ENCODE results near the gene KLF7. TPM values are rescaled to one million over a fixed set of nuclear protein-coding genes. Genes with fewer than 3 reads are reported as not detected.

Gene KLF7
- total RNA-seq, 2 experiments from 2014 or later, result 8.2 to 10.1 TPM

GRCh38 chr2:207159002-207159401 is 6.7 kb downstream of the KLF7 start:
- DNase-seq, result no peak
- Mint-ChIP-seq H3K36me3 (peaks cover 15% of the 10 kb centered on the region), H3K27me3 (no peaks in the 10 kb centered on the region), H3K9me3 (no peaks in the 10 kb centered on the region), H3K27ac (no peak overlapping the region), H3K4me1 (peaks cover 93% of the 10 kb centered on the region), H3K4me3 (no peak overlapping the region)

GRCh38 chr2:207157731-207158130 is 8.0 kb downstream of the KLF7 start:
- no peaks in the 10 kb centered on the region for H3K27me3 Mint-ChIP-seq
- no peak overlapping the region for H3K27ac Mint-ChIP-seq
- DNase-seq, result no peak
- H3K36me3 Mint-ChIP-seq, result peaks cover 15% of the 10 kb centered on the region
- no peak overlapping the region for H3K4me3 Mint-ChIP-seq
- H3K9me3 Mint-ChIP-seq, result no peaks in the 10 kb centered on the region
- peaks cover 92% of the 10 kb centered on the region for H3K4me1 Mint-ChIP-seq

- no peak overlapping the region for H3K27ac Mint-ChIP-seq
- H3K4me1 Mint-ChIP-seq, result peaks cover 92% of the 10 kb centered on the region
- no peak for DNase-seq
- H3K9me3 Mint-ChIP-seq, result no peaks in the 10 kb centered on the region
- H3K27me3 Mint-ChIP-seq, result no peaks in the 10 kb centered on the region
- no peak overlapping the region for H3K4me3 Mint-ChIP-seq
- peaks cover 15% of the 10 kb centered on the region for H3K36me3 Mint-ChIP-seq
These were observed 8.6 kb downstream of the KLF7 start for GRCh38 chr2:207157162-207157481.

GRCh38 chr2:207156451-207157161 is 9.1 kb downstream of the KLF7 start:
- peak; percentile 35 for DNase-seq
- Mint-ChIP-seq H3K4me3 (no peak overlapping the region), H3K36me3 (peaks cover 15% of the 10 kb centered on the region), H3K27me3 (no peaks in the 10 kb centered on the region), H3K4me1 (peaks cover 91% of the 10 kb centered on the region), H3K27ac (peak overlapping the region; percentile 26), H3K9me3 (no peaks in the 10 kb centered on the region)

GRCh38 chr2:207155516-207156444 is 10.0 kb downstream of the KLF7 start:
- no peak for DNase-seq
- peaks cover 15% of the 10 kb centered on the region for H3K36me3 Mint-ChIP-seq
- peaks cover 88% of the 10 kb centered on the region for H3K4me1 Mint-ChIP-seq
- no peak overlapping the region for H3K4me3 Mint-ChIP-seq
- no peaks in the 10 kb centered on the region for H3K9me3 Mint-ChIP-seq
- H3K27ac Mint-ChIP-seq, result peak overlapping the region; percentile 26
- H3K27me3 Mint-ChIP-seq, result no peaks in the 10 kb centered on the region

- Mint-ChIP-seq H3K27ac (no peak overlapping the region), H3K4me1 (peaks cover 88% of the 10 kb centered on the region), H3K9me3 (no peaks in the 10 kb centered on the region)
These were observed 10.9 kb downstream of the KLF7 start for GRCh38 chr2:207154556-207155510.

GRCh38 chr2:207153266-207153975 is 12.3 kb downstream of the KLF7 start:
- peaks cover 89% of the 10 kb centered on the region for H3K4me1 Mint-ChIP-seq
- H3K9me3 Mint-ChIP-seq, result no peaks in the 10 kb centered on the region
- H3K27me3 Mint-ChIP-seq, result no peaks in the 10 kb centered on the region

More at GRCh38 chr2:207154556-207155510, 10.9 kb downstream of the KLF7 start:
- H3K4me3 Mint-ChIP-seq, result no peak overlapping the region
- H3K36me3 Mint-ChIP-seq, result peaks cover 15% of the 10 kb centered on the region
- DNase-seq, result no peak
- no peaks in the 10 kb centered on the region for H3K27me3 Mint-ChIP-seq

GRCh38 chr2:207151048-207151447 is 14.7 kb downstream of the KLF7 start:
- peaks cover 75% of the 10 kb centered on the region for H3K4me1 Mint-ChIP-seq
- H3K4me3 Mint-ChIP-seq, result no peak overlapping the region
- H3K27ac Mint-ChIP-seq, result no peak overlapping the region
- no peak for DNase-seq
- H3K9me3 Mint-ChIP-seq, result no peaks in the 10 kb centered on the region
- H3K36me3 Mint-ChIP-seq, result peaks cover 29% of the 10 kb centered on the region
- no peaks in the 10 kb centered on the region for H3K27me3 Mint-ChIP-seq

More at GRCh38 chr2:207153266-207153975, 12.3 kb downstream of the KLF7 start:
- no peak for DNase-seq
- peaks cover 26% of the 10 kb centered on the region for H3K36me3 Mint-ChIP-seq
- no peak overlapping the region for H3K4me3 Mint-ChIP-seq
- H3K27ac Mint-ChIP-seq, result no peak overlapping the region

GRCh38 chr2:207150284-207150683 is 15.5 kb downstream of the KLF7 start:
- peaks cover 30% of the 10 kb centered on the region for H3K36me3 Mint-ChIP-seq
- peak overlapping the region; percentile 40 for H3K4me3 Mint-ChIP-seq
- no peak for DNase-seq
- peaks cover 70% of the 10 kb centered on the region for H3K4me1 Mint-ChIP-seq
- H3K27ac Mint-ChIP-seq, result no peak overlapping the region
- H3K27me3 Mint-ChIP-seq, result no peaks in the 10 kb centered on the region
- no peaks in the 10 kb centered on the region for H3K9me3 Mint-ChIP-seq

- Mint-ChIP-seq H3K27ac (peak overlapping the region; percentile 49), H3K36me3 (peaks cover 28% of the 10 kb centered on the region), H3K4me1 (peaks cover 71% of the 10 kb centered on the region), H3K27me3 (no peaks in the 10 kb centered on the region), H3K4me3 (no peak overlapping the region), H3K9me3 (no peaks in the 10 kb centered on the region)
- DNase-seq, result no peak
These were observed 16.2 kb downstream of the KLF7 start for GRCh38 chr2:207149249-207150213.

- Mint-ChIP-seq H3K36me3 (peaks cover 29% of the 10 kb centered on the region), H3K9me3 (no peaks in the 10 kb centered on the region), H3K27ac (no peak overlapping the region), H3K4me3 (no peak overlapping the region), H3K27me3 (no peaks in the 10 kb centered on the region), H3K4me1 (peaks cover 74% of the 10 kb centered on the region)
- no peak for DNase-seq
These were observed 17.7 kb downstream of the KLF7 start for GRCh38 chr2:207148020-207148419.

GRCh38 chr2:207144173-207144785 is 21.5 kb downstream of the KLF7 start:
- peaks cover 65% of the 10 kb centered on the region for H3K4me1 Mint-ChIP-seq
- peak overlapping the region; percentile 63 for H3K4me3 Mint-ChIP-seq
- H3K27me3 Mint-ChIP-seq, result no peaks in the 10 kb centered on the region
- H3K36me3 Mint-ChIP-seq, result peaks cover 36% of the 10 kb centered on the region
- no peaks in the 10 kb centered on the region for H3K9me3 Mint-ChIP-seq
- DNase-seq, result no peak
- H3K27ac Mint-ChIP-seq, result peak overlapping the region; percentile 87
